IPS DF 4.7 (cell line): ENCODE data around the gene MAD1L1.
"Not testable (repeated sequence)": the region's sequence is repeated elsewhere in the genome, so short reads cannot be mapped to it uniquely, and the experiment has no call there.

Source experiments
- DNase-seq: peaks from one replicate; pipeline ENCODE4 v3.0.0-alpha.2; 2013; ENCODE audit warnings: low spot score; ENCODE audit errors: extremely low read depth

The MAD1L1 gene

DNA sequence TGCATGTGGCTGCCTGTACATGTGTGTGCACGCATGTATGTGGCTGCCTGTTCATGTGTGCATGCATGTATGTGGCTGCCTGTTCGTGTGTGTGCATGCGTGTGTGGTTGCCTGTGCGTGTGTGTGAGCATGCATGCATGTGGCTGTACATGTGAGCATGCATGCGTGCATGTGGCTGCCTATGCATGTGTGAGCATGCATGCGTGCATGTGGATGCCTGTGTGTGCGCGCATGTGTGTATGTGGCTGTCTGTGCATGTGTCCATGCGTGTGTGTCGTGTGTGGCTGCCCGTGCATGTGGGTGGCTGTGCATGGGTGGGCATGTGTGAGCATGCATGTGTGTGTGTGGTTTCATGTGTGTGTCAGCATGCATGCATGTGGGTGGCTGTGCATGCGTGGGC lies 344.3 kb downstream of the MAD1L1 start:
- DNase-seq: no peak

DNA sequence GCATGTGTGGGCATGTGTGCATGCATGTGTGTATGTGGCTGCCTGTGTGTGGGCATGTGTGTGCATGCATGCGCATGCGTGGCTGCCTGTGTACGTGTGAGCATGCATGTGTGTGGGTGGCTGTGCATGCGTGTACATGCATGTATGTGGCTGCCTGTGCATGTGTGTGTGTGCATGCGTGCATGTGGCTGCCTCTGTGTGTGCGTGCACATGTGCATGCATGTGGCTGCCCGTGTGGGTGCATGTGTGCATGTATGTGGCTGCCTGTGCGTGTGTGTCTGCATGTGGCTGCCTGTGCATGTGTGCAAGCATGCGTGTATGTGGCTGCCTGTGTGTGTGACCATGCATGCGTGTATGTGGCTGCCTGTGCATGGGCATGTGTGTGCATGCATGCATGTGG lies 345.5 kb downstream of the MAD1L1 start:
- DNase-seq: no peak

DNA sequence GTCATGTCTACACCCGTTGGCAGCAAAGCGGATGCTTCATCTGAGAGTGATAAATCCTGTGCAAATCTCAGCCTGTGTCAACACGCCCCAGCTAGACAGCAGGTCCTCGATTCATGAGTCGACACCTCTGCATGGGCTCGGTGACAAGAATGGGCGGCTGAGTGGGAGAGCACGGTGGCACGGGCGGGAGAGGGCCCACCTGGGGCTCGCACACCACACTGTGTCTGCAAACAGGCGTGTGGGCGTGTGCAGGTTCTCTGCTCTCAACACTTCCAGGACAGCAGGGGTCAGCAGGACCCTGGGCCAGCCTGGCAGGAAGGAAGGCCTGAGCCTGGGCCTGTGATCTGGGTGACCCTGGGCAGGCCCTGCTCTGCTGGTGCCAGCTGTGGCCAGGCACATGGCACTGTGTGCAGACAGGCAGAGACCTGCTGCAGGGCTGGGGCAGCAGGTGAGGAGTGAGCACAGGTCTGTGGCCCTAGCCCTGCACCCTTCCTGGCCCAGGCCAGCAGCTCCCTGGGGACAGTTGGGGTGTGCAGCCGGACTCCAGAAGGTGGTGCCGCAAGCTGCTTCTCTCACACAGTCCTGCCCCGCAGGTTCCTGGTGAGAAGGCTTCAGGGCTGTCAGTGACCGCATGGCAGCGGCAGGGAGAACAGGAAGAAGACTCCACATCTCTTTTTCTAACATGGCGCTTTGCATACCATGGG lies 346.2 kb downstream of the MAD1L1 start:
- no peak for DNase-seq

DNA sequence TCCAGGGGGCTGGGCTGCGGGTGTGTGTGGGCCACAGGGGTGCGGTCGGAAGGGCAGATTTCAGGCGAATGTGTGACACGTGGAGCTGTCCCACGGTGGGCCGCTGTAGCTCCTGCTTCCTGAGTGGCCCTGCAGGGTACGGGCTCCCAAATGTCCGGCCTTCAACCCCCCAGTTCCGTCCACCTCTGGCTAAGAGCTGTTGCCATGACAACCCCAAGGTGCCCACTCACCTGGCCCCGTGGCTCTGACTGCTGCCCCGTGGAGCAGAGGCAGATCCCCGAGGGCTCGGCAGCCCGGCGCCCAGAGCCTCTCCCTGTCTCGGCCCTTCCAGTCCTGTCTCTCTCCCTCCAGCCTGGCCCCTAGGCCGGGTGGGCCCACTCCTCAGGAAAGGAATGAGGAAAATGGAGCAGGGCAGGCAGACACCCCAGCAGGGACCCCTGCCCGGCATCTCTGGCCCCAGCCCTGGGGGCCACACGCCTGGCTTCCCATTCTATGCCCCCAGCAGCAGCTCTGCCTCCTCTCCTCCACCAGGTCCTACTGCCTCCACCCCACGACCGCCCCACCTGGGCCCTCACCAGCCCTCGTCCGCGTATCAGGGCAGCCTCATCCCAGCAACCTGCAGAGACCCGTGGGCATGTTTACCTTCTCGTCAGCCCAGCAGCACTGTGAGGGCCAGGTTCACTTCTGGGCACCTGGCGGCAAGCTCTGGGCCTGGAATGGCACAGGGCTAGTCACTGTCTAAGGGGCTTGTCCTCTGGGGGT lies 347.1 kb downstream of the MAD1L1 start:
- no peak for DNase-seq

DNA sequence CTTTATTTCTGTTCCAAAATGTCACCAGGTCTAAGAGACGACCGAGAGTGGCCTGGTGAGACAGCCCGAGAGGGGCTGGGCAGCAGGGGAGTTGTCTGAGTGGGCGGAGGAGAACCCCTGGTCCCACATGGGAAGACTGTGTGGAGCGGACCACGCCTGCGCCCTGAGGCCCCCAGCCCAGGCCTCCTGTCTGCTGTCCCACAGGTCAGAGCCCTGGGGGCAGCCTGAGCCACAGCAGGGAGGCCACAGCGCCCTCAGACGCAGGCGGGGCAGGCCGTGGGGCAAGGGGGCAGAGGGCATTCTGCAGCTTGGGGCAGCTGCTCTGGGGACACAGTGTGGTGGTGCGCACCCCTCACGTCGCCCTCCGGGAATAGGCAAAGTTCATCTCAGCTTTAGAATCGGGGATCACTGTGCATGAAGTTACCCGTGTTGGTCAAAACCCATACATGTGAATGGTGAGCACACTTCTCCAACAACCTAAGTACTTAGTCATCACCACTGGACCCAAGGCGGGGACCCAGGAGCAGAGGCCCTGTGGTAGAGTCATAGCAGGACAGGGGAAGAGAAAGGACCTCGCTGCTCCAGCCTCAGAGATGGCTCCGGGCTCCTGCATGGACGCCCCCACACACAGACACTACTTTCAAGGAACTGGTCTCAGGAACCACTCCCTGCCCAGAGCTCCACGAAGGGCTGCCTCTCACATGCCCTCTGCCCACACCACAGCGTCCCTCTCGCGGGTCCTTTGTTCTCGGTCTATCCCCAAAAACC lies 348.0 kb downstream of the MAD1L1 start:
- no peak for DNase-seq

DNA sequence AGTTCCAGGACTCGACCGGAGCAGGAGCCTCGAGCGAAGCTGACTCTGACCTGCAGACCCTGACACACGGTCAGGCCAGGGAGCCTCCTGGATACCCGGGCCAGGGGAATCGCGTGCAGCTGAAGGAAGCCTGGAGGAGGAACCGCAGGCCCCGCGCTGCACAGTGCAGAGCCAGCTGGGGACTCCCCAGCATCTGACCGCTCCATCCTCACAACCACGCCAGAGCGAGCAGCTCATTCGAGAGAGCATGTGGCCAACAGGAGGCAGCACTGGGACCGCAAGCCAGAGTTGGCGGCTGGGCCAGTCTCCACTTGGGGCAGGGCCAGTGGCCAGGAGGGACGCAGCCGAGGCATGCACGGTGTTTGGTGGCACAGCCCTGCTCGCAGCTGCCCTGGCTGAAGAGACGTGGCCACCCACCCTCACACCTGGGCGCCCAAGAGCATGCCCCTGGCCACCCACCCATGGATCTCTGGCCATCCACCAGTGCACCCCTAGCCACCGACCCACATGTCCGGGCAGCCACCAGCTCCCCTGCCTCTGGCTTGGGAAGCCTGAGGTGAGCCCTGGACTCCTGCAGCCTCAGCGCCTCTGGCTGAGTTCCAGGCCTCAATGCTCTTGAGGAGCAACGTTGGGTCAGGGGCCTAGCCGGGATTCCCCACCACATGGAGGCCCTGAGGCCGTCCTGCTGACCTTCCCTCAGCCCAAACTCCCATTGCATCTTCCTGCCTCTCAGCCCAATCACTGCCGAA lies 348.7 kb downstream of the MAD1L1 start:
- no peak for DNase-seq

DNA sequence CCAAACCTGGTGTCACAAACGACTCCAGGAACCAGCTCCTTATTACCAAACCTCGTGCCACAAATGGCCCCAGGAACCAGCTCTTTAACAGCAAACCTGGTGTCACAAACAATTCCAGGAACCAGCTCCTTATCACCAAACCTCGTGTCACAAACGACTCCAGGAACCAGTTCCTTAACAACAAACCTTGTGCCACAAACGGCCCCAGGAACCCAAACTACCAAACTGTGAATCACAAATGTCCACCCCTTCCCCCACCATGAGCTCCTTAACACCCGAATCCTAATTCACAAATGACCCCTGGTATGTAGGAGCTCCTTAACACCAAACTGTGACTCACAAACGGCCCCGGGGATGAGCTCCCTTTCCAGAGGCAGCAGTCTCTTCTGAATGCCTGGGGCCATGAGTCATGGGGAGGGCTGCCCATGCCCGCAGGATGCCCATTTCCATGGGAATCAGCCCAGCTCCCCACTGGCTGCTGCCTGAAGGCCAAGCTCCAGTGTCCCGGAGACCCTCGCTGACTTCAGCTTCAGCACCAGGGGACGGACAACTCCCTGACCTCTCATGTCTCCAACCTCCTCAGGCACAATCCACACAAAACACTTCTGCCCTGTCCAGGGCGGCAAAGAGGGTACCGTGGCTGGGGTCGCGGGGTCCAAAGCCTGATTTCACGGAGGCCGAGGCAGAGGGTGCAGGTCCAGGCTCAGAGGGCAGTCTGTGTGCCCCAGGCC lies 349.5 kb downstream of the MAD1L1 start:
- no peak for DNase-seq

DNA sequence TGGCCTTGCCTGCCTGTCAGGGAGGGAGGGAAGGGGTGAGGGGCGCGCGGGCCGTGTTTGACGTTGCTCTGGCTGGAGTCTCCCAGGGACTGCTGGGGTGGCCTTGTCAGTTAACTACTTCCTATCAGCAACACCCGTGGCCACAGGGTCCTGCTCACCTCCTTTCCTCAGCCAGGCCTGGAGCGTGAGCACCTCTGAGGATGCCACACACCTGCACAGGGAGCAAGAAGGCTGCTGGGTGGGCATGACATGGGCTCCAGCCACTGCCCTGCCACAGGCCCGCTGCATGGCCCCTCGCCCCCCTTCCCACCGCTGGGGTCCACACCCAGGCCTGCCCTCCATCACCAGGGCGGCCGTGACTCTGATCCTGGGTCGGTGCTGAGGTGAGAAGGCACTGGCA lies 350.3 kb downstream of the MAD1L1 start:
- DNase-seq: no peak

DNA sequence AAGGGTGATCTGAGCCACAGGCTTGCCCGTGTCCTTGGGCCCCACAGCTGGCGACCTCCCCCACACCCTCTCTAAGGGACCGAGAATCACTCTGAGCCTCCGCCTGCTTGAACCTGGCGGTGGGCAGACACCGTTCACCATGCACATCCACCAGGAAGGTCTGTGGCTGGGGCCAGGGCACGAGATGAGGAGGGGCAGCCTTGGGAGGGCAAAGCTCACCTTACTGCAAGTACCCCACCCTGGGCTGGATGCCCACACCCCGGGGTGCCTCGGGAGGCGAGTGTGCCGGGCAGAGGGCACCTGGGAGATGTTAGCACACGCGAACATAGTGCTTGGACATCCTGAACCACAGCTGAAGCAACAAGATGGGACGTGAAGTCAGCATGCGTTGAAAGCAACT lies 350.8 kb downstream of the MAD1L1 start:
- no peak for DNase-seq

DNA sequence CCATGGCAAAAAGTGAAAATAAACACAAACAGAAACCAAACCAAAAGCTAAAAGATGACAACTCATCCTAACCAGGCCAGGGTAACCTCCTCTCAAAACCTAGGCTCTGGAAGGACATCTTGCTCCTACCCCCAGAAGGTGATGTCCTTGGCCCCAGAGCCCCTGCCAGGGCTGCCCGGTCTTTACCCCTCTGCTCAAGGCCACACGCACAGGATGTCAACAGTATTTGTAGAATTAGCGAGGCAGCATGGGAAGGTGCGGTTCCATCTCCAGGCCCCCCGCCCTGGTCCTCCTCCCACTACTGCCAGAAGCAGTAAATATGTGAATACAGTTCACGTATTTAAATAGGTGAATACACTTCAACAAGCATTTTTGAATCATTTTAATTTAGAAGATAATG lies 356.1 kb downstream of the MAD1L1 start:
- not testable (repeated sequence) for DNase-seq

DNA sequence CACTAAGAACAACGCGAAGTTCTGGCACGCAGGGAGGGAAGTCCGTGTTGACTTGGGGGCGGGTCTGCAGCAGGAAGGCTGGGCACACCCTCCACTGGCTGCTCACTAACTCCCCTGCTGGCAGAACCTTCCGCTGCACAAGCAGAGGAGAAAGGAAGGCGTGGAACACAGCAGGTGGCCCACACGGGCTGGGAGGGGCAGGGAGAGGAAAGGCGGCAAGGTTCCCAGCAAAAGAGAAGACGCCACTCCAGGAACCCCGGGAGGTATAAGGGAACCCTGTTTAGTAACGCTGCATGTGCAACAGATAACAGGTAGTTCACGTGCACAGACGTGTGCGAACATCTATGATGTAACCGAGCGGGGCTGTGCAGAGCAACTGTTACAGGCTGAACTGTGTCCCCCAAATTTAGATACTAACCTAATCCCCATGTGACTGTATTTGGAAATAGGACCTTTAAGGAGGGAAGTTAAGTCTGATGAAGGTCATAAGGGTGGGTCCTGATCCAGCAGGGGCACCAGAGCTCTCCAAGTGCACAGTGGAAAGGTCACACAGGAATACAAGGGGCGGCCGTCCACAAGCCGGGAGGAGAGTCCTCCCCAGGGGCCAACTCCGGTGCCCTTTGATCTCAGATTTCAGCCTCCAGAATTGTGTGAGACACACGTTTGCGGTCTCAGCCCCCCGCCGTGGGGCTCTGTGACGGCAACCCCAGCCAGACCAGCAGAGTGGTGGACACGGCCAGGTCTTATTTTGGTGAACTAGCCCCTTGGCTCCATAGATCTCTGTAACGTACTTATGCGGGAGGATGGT lies 357.1 kb downstream of the MAD1L1 start:
- not testable (repeated sequence) for DNase-seq

DNA sequence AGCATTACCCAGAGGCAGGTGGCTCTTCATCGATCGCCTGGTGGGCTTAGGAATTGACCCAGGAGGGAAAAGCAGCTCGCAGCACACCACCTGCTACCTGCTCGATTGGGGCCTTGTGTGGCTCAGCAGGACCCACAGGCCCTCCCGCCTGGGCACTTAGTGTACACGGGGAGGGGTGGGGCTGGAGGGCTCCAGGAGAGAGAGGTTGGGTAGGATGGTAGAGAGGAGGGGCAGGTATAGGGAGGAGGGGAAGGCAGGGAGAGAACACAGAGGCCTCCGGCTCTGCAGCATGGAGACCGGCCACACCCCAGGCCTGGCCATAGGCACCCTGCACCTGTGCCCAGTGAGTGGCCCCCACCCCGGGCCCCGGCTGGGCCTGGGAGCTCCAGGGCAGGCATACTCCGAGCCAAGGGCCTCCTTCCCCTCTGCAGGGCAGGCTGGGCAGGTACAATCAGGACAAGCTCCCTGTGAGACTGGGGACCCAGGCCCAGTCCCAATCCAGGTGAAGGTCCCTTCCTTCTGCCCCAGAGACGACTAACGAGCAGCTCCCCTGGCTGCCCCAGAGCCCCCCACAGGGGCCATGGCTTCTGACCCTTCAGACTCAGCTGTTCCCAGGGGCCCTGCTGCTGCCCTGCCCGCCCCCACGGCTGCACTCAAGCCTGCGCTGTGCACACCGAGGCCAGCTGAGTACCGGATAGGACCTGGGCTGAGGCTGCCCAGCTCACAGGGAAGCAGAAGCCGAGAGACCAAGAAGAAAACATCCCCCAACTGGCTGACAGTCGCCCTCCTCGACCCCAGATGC lies 358.0 kb downstream of the MAD1L1 start:
- DNase-seq: not testable (repeated sequence)

DNA sequence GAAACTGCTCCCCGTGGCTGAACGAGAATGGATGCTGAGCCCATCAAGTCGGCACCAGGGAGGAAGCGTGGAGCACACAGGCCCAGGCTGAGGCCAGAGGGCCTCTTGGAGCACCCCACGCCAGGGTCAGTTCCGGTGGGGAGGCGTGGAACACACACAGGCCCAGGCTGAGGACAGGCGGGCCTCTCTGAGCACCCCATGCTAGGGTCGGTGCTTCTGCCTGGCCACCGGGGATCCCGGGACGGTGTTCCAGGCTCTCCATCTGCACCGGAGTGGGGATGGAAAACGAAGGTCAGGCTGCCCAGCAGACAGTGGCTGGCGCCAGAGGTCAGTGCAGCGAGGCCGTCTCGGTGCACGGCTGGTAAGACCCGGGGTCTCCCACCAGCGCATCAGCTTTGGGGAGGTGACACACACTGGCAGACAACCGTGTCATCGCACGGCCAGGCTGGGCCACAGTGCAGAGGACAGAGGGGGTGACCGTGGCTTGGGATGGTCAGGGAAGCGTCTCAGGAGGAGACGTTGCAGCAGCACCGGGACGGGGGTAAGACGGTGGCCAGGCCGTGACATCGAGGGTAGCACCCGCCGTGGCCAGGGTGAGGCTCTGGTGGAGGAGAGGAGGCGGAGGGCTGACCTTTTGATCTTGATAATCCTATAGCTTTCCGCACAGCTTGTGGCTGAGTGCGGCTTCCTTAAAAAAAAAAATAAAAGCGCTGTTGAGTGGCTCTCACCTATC lies 358.7 kb downstream of the MAD1L1 start:
- DNase-seq: no peak

DNA sequence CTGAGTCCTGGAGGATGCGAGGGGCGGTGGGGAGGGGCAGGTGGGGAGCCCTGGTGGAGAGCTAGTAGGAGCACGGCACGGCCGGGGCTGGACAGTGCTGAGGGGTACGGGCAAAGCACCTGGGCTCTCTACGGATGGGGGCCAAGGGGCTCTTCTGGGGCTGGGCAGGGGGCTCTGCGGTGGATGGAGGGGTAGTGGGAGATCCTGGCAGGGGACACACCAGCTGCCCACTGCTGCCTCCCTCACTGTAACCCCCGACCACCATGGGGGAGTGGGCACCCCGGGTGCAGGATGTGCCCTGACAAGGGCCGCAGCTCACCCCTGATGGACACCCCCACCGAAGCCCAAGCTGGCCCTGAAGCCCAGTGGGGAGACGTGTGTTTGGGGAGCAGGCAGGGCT lies 359.3 kb downstream of the MAD1L1 start:
- DNase-seq: no peak

DNA sequence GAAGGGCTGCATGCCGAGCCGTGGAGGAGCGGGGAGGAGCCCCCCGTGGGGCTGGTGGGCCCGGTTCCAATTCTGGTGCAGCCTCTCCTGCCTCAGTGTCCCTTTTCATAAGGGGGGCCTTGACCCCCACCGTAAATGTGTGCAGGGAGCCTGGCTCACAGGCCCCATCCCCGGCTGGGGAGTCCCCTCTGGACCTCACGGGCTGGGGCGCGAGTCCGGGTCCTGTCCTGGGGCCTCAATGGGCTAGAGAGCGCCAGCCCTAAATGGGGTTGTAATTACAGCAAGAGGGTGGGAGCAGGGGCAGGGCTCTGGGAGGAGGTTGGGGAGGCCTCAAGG lies 359.7 kb downstream of the MAD1L1 start:
- DNase-seq: no peak

DNA sequence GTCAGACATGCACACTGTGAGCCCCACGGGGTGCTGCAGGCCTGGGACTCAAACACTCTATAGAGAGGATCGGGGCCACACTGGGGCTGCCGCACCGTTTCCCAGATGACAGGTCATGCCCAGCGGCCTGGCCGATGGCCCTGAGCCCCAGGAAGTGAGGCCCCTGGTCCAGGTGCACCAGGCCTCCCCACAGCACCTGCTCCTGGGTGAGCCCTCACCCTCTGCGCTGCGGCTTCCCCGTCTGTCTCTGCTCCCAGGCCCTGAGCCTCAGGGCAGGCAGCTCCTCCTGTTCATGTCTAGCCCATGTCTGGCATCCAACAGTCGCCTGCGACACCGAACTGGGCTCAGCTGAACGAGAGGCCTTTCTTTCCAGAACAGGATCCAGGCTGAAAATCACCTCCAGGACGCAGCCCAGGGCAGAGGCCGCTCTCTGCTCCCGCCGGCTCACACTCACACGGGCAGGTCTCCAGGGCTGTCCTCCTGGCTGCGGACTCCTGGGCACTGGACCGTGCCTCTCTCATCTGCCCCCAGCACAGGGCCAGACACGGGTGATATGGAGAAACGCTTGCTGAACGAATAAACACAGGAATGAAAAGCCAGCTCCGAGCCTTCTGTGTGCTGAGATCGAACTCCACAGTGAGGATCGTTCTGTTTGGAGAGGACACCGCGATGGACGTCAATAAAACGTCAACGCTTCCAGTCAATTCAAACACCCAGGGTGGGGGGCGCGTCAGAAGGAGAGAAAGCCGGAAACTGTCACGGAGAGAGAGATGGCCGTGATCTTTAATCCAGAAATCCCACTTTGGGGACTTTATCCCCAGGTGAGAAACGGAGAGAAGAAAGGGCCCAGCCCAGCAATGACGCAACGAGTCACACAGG lies 360.3 kb downstream of the MAD1L1 start:
- no peak for DNase-seq

DNA sequence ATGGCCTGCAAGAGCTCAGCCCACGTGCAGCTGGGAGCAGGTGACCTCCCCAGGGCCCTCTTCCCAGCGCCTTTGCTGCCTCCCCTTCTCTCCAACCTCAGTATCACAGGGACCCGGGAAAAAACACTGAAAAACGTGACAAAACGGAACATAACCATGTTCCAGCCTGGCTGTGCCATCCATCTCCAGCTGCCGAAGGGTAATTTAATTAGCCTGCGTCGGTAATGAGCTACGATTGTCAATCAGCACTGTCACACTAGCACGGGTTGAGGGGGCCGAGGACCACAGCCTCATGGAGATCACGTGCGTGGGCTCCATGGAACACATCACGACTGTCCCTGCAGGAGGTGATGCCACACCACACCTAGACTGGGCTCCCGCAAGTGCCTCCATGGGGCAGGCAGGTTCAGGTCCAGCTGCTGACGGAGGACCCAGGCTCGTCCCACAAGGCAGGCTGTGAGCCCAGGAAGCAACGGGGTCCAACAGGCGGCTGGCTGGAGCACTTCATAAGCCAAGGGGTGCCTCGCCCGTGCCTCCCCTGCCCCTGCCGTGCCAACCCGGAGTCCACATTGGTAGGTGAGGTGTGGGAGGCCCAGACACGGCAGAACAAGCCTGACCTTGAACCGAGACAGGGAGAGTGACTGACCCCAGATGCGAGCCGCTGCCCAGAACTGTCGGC lies 363.2 kb downstream of the MAD1L1 start:
- DNase-seq: no peak
